Neural crest cell (in vitro differentiated cells): ENCODE results near the gene SMIM1. TPM values are rescaled to one million over a fixed set of nuclear protein-coding genes. Genes with fewer than 3 reads are reported as not detected.

ENCODE experiments used
- DNase-seq: peaks from one replicate; pipeline ENCODE4 v3.0.0; 2021; ENCODE audit warnings: low read depth, mixed read lengths, low spot score
- H3K27ac Mint-ChIP-seq: one replicate; pipeline ENCODE4 v1.8.0; 2021; ENCODE audit warnings: mild to moderate bottlenecking, mixed read lengths; ENCODE audit not compliant: unreplicated experiment
- H3K27me3 Mint-ChIP-seq: 2 replicates; pipeline ENCODE4 v1.8.0; 2021; ENCODE audit warnings: low read depth, mild to moderate bottlenecking, mixed read lengths
- H3K36me3 Mint-ChIP-seq: 2 replicates; pipeline ENCODE4 v1.8.0; 2021; ENCODE audit warnings: low read depth, mild to moderate bottlenecking, mixed read lengths
- H3K4me1 Mint-ChIP-seq: 2 replicates; pipeline ENCODE4 v1.8.0; 2021; ENCODE audit warnings: mixed read lengths
- H3K4me3 Mint-ChIP-seq: one replicate; pipeline ENCODE4 v1.8.0; 2021; ENCODE audit warnings: mild to moderate bottlenecking, mixed read lengths
- H3K9me3 Mint-ChIP-seq: 2 replicates; pipeline ENCODE4 v1.8.0; 2021; ENCODE audit warnings: mixed read lengths
- total RNA-seq: library from RNA; stranded (reverse); gene quantifications from 2 replicates; pipeline ENCODE4 v1.2.1, GENCODE V29; 2021
- TF ChIP-seq, protein P1 (sequence below): fragments of 200-600 bp; sonication (generic); conservative IDR thresholded peaks from 2 replicates; pipeline ENCODE4 v1.5.0; 2021; ENCODE audit warnings: antibody characterized with exemption, mild to moderate bottlenecking

The SMIM1 gene
- total RNA-seq, 1 donor from 2014 or later, result 4.7 TPM

DNA sequence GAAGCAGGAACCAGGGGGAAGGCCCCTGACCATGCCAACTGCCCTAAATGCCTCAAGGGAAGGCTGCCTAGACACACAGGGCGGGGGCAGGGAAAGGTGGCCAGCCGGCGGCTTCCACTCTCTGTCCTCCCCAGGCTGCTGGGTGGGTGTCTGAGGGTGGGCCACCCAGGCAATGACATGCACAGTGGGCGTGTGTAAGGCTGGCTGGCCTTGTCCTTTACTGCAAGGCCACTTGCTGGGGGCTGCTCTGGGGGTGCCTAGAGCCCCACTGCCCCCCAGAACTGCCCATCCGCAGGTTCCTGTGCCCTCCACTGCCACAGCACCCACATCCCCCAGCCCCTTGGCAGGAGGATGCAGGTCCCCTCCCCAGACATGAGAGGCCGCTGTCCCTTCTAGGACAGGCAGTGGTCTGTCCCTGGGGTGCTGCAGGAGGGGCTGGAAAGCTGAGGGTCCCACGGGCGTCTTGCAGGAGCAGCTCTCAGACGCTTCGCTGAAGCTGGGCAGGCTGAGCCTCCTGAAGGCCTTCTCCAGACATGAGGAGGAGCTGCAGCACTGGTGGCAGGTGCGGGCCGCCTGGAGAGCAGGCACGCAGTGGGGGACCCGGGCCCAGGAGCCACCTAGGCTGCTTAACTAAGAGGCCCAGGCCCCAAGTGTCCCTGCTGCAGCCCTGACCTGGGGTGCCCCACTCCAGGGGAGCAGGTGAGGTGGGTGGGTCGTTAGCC lies 10.2 kb upstream of the SMIM1 start:
- no peak overlapping the region for H3K4me3 Mint-ChIP-seq
- no peaks in the 10 kb centered on the region for H3K36me3 Mint-ChIP-seq
- no peaks in the 10 kb centered on the region for H3K4me1 Mint-ChIP-seq
- H3K9me3 Mint-ChIP-seq, result no peaks in the 10 kb centered on the region
- H3K27me3 Mint-ChIP-seq, result peaks cover 25% of the 10 kb centered on the region
- H3K27ac Mint-ChIP-seq, result no peak overlapping the region
- no peak for DNase-seq
- TF ChIP-seq, protein P1, sequence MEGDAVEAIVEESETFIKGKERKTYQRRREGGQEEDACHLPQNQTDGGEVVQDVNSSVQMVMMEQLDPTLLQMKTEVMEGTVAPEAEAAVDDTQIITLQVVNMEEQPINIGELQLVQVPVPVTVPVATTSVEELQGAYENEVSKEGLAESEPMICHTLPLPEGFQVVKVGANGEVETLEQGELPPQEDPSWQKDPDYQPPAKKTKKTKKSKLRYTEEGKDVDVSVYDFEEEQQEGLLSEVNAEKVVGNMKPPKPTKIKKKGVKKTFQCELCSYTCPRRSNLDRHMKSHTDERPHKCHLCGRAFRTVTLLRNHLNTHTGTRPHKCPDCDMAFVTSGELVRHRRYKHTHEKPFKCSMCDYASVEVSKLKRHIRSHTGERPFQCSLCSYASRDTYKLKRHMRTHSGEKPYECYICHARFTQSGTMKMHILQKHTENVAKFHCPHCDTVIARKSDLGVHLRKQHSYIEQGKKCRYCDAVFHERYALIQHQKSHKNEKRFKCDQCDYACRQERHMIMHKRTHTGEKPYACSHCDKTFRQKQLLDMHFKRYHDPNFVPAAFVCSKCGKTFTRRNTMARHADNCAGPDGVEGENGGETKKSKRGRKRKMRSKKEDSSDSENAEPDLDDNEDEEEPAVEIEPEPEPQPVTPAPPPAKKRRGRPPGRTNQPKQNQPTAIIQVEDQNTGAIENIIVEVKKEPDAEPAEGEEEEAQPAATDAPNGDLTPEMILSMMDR, result no peak

DNA sequence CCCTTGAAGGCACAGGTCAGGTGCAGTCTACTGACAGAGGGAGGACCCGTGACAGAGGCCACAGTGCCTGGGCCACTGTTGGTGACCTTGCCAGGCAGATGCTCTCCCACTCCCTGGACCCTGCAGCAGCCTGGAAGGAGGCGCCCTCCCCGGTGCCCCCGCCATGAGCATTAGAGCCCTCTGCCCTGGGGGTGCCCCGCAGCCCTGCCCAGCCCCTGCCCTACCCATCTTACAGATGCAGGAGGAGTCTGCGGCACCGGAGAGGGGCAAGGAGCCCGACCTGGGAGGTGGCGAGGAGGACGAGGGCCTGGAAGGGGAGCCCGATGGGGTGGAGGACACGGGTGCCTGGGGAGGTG lies 9.7 kb upstream of the SMIM1 start:
- H3K27me3 Mint-ChIP-seq, result peaks cover 25% of the 10 kb centered on the region
- no peaks in the 10 kb centered on the region for H3K36me3 Mint-ChIP-seq
- TF ChIP-seq, protein P1, result no peak
- no peak for DNase-seq
- no peak overlapping the region for H3K27ac Mint-ChIP-seq
- H3K9me3 Mint-ChIP-seq, result no peaks in the 10 kb centered on the region
- no peak overlapping the region for H3K4me3 Mint-ChIP-seq
- H3K4me1 Mint-ChIP-seq, result no peaks in the 10 kb centered on the region

DNA sequence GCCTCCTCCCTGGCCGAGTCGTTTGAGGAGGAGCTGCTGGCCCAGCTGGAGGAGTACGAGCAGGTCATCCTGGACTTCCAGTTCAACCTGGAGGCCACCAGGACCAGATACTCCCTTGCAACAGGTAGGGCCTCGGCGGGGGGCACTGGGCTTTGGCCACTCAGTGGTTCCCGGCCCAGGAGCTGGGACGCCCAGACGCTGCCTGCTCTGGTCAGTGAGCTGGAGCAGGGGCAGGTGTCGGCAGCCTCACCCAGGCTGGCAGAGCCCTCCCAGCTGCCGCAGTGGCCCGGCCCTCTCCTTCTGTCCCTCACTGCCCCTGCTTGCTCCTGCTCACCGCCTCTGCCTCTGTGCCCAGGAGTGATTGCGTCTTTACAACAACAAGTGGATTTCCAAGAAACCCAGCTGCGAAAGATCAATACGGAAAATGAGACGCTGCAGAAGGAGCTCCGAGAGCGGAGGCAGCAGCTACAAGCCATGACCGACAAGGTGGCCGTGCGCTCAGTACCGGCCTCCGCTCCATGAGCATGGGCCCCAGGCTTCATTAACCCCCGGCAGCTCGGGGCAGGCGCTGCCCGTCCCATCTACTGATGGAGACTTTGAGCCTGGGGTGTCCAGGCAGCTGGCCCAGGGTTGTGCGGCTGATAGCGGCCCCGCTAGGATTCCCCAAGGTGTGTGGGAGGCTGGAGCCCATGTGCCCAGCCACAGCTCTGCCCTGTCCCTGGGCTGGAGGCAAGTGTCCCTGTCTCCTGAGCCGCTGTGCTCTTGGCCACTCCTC lies 9.0 kb upstream of the SMIM1 start:
- H3K27ac Mint-ChIP-seq, result no peak overlapping the region
- H3K27me3 Mint-ChIP-seq, result peaks cover 25% of the 10 kb centered on the region
- H3K9me3 Mint-ChIP-seq, result no peaks in the 10 kb centered on the region
- H3K4me1 Mint-ChIP-seq, result no peaks in the 10 kb centered on the region
- no peak overlapping the region for H3K4me3 Mint-ChIP-seq
- H3K36me3 Mint-ChIP-seq, result no peaks in the 10 kb centered on the region
- TF ChIP-seq, protein P1, result no peak
- DNase-seq, result no peak

DNA sequence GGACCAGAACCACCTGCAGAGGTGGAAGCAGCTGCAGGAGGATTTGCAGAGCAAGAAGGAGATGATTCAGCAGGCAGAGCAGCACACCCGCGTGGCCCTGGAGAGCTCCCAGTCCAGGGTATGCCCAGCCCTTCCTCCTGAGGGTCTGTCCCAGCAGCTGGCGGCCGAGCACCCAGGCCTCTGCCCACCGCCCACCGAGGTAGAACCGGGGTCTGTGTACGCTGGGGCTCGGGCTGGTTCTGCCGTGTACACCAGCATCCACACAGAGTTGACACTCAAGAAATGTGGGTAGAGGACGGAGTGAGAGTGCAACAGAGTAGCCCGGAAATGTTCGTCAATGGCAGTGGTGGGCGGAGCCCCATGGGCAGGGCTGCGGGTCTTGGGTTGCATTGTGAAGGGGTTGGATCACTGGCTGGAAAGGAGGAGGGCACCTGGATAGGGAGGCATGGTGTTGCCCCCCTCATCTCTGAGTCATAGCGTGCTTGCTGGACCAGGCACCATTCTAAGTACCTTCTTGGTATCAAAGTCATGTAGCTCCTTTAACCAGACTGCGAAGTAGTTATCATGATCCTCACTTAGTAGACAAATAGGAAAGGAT lies 5.1 kb upstream of the SMIM1 start:
- H3K4me1 Mint-ChIP-seq, result no peaks in the 10 kb centered on the region
- DNase-seq, result no peak

DNA sequence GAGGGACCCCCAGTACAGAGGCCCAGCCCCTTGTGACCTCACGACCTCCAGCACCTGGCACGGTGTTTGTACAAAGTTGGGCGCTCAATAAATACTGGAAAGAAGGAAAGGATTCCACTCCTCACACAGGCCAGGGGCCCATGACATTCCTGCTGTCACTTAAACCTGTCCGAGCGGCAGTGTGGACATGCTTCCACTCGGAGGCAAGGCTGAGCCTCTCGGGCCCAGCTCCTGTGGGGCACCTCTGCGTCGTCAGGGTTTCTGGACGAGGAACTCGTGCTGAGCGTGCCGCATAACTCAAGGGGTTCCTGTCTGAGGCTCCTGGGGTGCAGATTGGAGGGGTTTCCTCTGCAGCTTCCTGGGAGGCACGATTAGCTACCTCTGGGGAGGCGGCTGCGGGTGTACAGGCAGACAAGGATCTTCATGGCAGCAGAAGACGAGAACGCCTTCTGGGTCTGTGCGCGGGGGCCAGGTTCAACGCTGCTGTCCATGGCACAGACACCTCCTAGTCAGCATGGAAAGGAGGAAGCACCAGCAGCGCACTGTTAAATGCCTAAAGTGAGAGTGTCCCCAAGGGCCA lies 3.6 kb upstream of the SMIM1 start:
- DNase-seq, result no peak
- H3K27me3 Mint-ChIP-seq, result peaks cover 6% of the 10 kb centered on the region
- TF ChIP-seq, protein P1, result no peak
- H3K9me3 Mint-ChIP-seq, result no peaks in the 10 kb centered on the region
- no peaks in the 10 kb centered on the region for H3K4me1 Mint-ChIP-seq
- H3K27ac Mint-ChIP-seq, result no peak overlapping the region
- H3K36me3 Mint-ChIP-seq, result no peaks in the 10 kb centered on the region
- H3K4me3 Mint-ChIP-seq, result no peak overlapping the region

More for the DNA sequence above, 5.1 kb upstream of the SMIM1 start:
- TF ChIP-seq, protein P1, result no peak
- H3K4me3 Mint-ChIP-seq, result no peak overlapping the region
- H3K27me3 Mint-ChIP-seq, result peaks cover 6% of the 10 kb centered on the region
- no peaks in the 10 kb centered on the region for H3K36me3 Mint-ChIP-seq
- no peaks in the 10 kb centered on the region for H3K9me3 Mint-ChIP-seq
- no peak overlapping the region for H3K27ac Mint-ChIP-seq
